HepG2 (cell line): Measurements from ENCODE around the gene SERPINB11. TPM values are rescaled to one million over a fixed set of nuclear protein-coding genes. Genes with fewer than 3 reads are reported as not detected.

Experiments used
- CCDC6 ChIP-seq: sonication (generic); formaldehyde crosslinking; IDR thresholded peaks from 2 replicates; pipeline ENCODE4 v1.8.1; 2022; ENCODE audit warnings: mild to moderate bottlenecking, missing genetic modification reagents, moderate library complexity
- DBP ChIP-seq: sonication (generic); formaldehyde crosslinking; IDR thresholded peaks from 2 replicates; pipeline ENCODE4 v1.4.0; 2020; ENCODE audit warnings: missing genetic modification reagents; ENCODE audit errors: not compliant biosample characterization
- E2F5 ChIP-seq: sonication (generic); formaldehyde crosslinking; conservative IDR thresholded peaks from 2 replicates; pipeline ENCODE4 v1.4.0; 2020; ENCODE audit warnings: missing genetic modification reagents
- GMEB1 ChIP-seq: sonication (generic); formaldehyde crosslinking; IDR thresholded peaks from 2 replicates; pipeline ENCODE4 v1.5.1; 2020; ENCODE audit warnings: missing genetic modification reagents, mild to moderate bottlenecking, borderline replicate concordance
- MBNL3 ChIP-seq: fragments of 250-450 bp; sonication (Bioruptor Pico); conservative IDR thresholded peaks from 2 replicates; pipeline ENCODE4 v1.8.0; 2022; ENCODE audit warnings: mild to moderate bottlenecking, inconsistent platforms
- SRF ChIP-seq: IDR thresholded peaks from 2 replicates; pipeline ENCODE4 v1.6.1; 2011; ENCODE audit warnings: mild to moderate bottlenecking, low read depth, low read length, moderate library complexity
- TBL1XR1 ChIP-seq: fragments of 150-350 bp; IDR thresholded peaks from 2 replicates; pipeline ENCODE4 v1.6.1; 2014; ENCODE audit warnings: borderline replicate concordance, low read length; ENCODE audit not compliant: partially characterized antibody
- TEAD2 ChIP-seq: sonication (generic); formaldehyde crosslinking; IDR thresholded peaks from 2 replicates; pipeline ENCODE4 v1.9.0; 2021; ENCODE audit warnings: missing genetic modification reagents
- ZBTB25 ChIP-seq: IDR thresholded peaks from 2 replicates; pipeline ENCODE4 v1.6.1; 2018; ENCODE audit warnings: missing genetic modification reagents
- ZNF142 ChIP-seq: sonication (generic); formaldehyde crosslinking; IDR thresholded peaks from 2 replicates; pipeline ENCODE4 v1.4.0; 2020; ENCODE audit warnings: missing genetic modification reagents
- ZNF33A ChIP-seq: sonication (generic); formaldehyde crosslinking; IDR thresholded peaks from 2 replicates; pipeline ENCODE4 v1.5.1; 2020; ENCODE audit warnings: missing genetic modification reagents, mild to moderate bottlenecking, moderate library complexity, borderline replicate concordance
- ZNF580 ChIP-seq: IDR thresholded peaks from 2 replicates; pipeline ENCODE4 v1.6.1; 2016; ENCODE audit warnings: low read depth, borderline replicate concordance
- ZNF609 ChIP-seq: sonication (generic); formaldehyde crosslinking; IDR thresholded peaks from 2 replicates; pipeline ENCODE4 v1.4.0; 2020; ENCODE audit warnings: mild to moderate bottlenecking, missing genetic modification reagents, borderline replicate concordance
- polyA plus RNA-seq, 8 experiments: library from polyadenylated mRNA; depleted of rRNA in 3 of 8; stranded (reverse) in 7 of 8; unstranded in 1 of 8; fragments of >200 nt; fragmentation: Illumina TruSeq in 4 of 8; extraction: Trizol in 4 of 8; gene quantifications; 2 replicates each; pipeline versions ENCODE4 v1.2.1 to v1.2.3, GENCODE V29; 2011 to 2016; ENCODE audit warnings: low read depth in 4 of 8, missing spikeins in 1 of 8, mixed read lengths in 1 of 8; ENCODE audit not compliant: insufficient read depth in 1 of 8
- total RNA-seq, 5 experiments: library from RNA; depleted of rRNA; stranded (reverse); fragments of >200 nt; fragmentation: Illumina TruSeq; extraction: Trizol; gene quantifications; 2 replicates each; pipeline ENCODE4 v1.2.3, GENCODE V29; 2016; ENCODE audit warnings: low read depth in 1 of 5

SERPINB11 gene
- total and polyA plus RNA-seq, 2 of the 13 experiments (the other 11 are each of a cell fraction or from before 2014, with no cell fraction given): not detected

GRCh38 chr18:63683890-63684289 lies 18.9 kb upstream of the SERPINB11 start (continued):
- TF ChIP-seq ZNF142 (CRISPR knock-in tag) (no peak), E2F5 (no peak), ZNF609 (no peak), SRF (no peak), MBNL3 (CRISPR knock-in tag) (no peak), ZBTB25 (no peak), GMEB1 (no peak), ZNF33A (CRISPR knock-in tag) (no peak), DBP (no peak), CCDC6 (CRISPR knock-in tag) (no peak), ZNF580 (no peak), TEAD2 (CRISPR knock-in tag) (no peak), TBL1XR1 (no peak)
